Natural killer cell (primary cell): ENCODE results near the gene NXN. TPM values are rescaled to one million over a fixed set of nuclear protein-coding genes. Genes with fewer than 3 reads are reported as not detected.

Source experiments
- ATAC-seq, 3 donors: fragments of 150-1000 bp in 2 of 3; fragments of 200-7000 bp in 1 of 3; cut with Tn5 transposase; 1 replicate in 1 of 3; 2 replicates in 2 of 3; pipeline ENCODE4 v1.10.0; 2021; ENCODE audit warnings: mild to moderate bottlenecking in 2 of 3, moderate library complexity in 2 of 3
- DNase-seq, 2 donors: peaks; one replicate each; pipeline versions ENCODE4 v3.0.0 to v3.0.0-alpha.2; 2013 to 2021; ENCODE audit warnings: mixed read lengths in 1 of 2
- H3K27ac ChIP-seq: one replicate; pipeline ENCODE4 v1.5.1; 2013; ENCODE audit warnings: mild to moderate bottlenecking, low read length
- H3K27me3 ChIP-seq: one replicate; pipeline ENCODE4 v1.6.1; 2013; ENCODE audit warnings: low read length; ENCODE audit not compliant: control insufficient read depth, insufficient read depth
- H3K36me3 ChIP-seq: one replicate; pipeline ENCODE4 v1.6.1; 2013; ENCODE audit warnings: low read length; ENCODE audit not compliant: control insufficient read depth, insufficient read depth
- H3K4me1 ChIP-seq: one replicate; pipeline ENCODE4 v1.6.1; 2013; ENCODE audit warnings: low read length; ENCODE audit not compliant: control insufficient read depth, insufficient read depth
- H3K4me3 ChIP-seq: one replicate; pipeline ENCODE4 v1.5.1; 2013; ENCODE audit warnings: low read length
- H3K9me3 ChIP-seq: one replicate; pipeline ENCODE4 v1.6.1; 2013; ENCODE audit warnings: low read length; ENCODE audit not compliant: control insufficient read depth, insufficient read depth
- H3K27ac Mint-ChIP-seq, 2 donors: one replicate each; pipeline ENCODE4 v1.8.0; 2022; ENCODE audit warnings: mild to moderate bottlenecking in 2 of 2, mixed read lengths in 2 of 2, moderate library complexity in 1 of 2
- H3K27me3 Mint-ChIP-seq, 2 donors: one replicate each; pipeline ENCODE4 v1.8.0; 2022; ENCODE audit warnings: low read depth in 2 of 2, mixed read lengths in 2 of 2
- H3K36me3 Mint-ChIP-seq: one replicate; pipeline ENCODE4 v1.8.0; 2022; ENCODE audit warnings: mixed read lengths
- H3K4me1 Mint-ChIP-seq, 2 donors: one replicate each; pipeline ENCODE4 v1.8.0; 2022; ENCODE audit warnings: mixed read lengths in 2 of 2
- H3K4me3 Mint-ChIP-seq: one replicate; pipeline ENCODE4 v1.8.0; 2022; ENCODE audit warnings: mild to moderate bottlenecking, moderate library complexity, mixed read lengths
- H3K9me3 Mint-ChIP-seq, 2 donors: one replicate each; pipeline ENCODE4 v1.8.0; 2022; ENCODE audit warnings: mixed read lengths in 2 of 2
- WGBS: methylation state at CpG from one replicate; pipeline ENCODE4 v1.1.7; 2013; ENCODE audit warnings: missing lambda C conversion rate; ENCODE audit not compliant: insufficient coverage; 5-methylcytosine and 5-hydroxymethylcytosine counted together
- intact Hi-C: fragments of 100-400 bp; cut with micrococcal nuclease; formaldehyde crosslinking; loops from one replicate; pipeline ENCODE4 v1.14.2; 2022
- total RNA-seq, 4 donors: library from RNA; stranded (reverse); fragments of 120-200 nt in 1 of 4; gene quantifications; one replicate each; pipeline versions ENCODE4 v1.2.3 to v1.2.4, GENCODE V29; 2013 to 2022
- TF ChIP-seq, protein P1 (sequence below): fragments of 200-600 bp; IDR thresholded peaks from one replicate; pipeline ENCODE4 v1.8.0; 2022; ENCODE audit warnings: antibody characterized with exemption

The NXN gene
- total RNA-seq, 3 donors from 2014 or later (not counting 1 experiment from before 2014, with no cell fraction given), result 0.14 to 0.55 TPM; not detected in 1

DNA sequence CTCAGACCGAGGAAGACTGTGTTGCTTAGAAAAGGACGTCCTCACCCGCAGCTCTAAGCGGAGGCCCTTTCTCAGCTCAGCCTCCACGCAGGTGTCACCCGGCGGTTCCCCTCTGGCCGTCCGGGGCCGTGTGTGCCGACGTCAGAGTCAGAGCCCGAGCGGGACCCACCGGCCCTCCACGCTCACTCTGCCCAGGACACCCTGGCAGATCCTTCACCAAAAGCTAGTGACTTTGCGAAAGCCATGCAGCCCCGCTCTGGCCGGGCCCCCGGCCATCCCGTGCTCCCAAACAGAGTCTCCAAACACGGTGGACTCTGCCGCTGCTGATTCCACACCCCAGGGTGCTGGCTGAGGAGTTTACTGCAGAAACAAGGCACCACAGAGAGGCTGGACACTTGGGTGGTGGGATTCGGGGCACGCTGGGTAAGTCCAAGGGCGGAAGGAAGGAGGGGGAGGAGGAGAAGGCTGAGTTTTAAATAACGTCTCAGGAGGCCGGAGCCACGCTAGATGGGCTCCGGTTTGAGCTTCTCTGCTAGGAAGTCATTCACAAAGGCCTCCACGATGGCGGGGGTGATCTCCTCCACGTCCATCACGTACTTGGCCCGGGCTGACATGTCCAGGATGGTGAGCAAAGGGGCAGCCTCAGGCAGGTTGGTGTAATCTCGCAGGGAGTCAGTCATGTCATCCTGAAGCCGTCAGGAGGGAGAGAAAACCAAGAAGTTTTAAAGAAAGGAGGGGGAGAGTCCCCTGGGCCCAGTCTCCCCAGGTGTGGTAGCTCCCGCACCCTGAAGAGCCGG is 178.9 kb downstream of the NXN start:
- no peaks in the 10 kb centered on the region for H3K27me3 ChIP-seq
- H3K4me1 ChIP-seq, result no peaks in the 10 kb centered on the region
- H3K4me3 ChIP-seq, result no peak overlapping the region
- no peak for ATAC-seq
- H3K27ac ChIP-seq, result no peak overlapping the region
- Mint-ChIP-seq H3K9me3 (no peaks in the 10 kb centered on the region), H3K4me1 (no peaks in the 10 kb centered on the region), H3K27ac (no peak overlapping the region), H3K36me3 (no peaks in the 10 kb centered on the region), H3K4me3 (no peak overlapping the region), H3K27me3 (no peaks in the 10 kb centered on the region)
- no peaks in the 10 kb centered on the region for H3K9me3 ChIP-seq
- intact Hi-C loops, result no loop called here
- DNase-seq, result no peak
- H3K36me3 ChIP-seq, result no peaks in the 10 kb centered on the region
- TF ChIP-seq, protein P1, sequence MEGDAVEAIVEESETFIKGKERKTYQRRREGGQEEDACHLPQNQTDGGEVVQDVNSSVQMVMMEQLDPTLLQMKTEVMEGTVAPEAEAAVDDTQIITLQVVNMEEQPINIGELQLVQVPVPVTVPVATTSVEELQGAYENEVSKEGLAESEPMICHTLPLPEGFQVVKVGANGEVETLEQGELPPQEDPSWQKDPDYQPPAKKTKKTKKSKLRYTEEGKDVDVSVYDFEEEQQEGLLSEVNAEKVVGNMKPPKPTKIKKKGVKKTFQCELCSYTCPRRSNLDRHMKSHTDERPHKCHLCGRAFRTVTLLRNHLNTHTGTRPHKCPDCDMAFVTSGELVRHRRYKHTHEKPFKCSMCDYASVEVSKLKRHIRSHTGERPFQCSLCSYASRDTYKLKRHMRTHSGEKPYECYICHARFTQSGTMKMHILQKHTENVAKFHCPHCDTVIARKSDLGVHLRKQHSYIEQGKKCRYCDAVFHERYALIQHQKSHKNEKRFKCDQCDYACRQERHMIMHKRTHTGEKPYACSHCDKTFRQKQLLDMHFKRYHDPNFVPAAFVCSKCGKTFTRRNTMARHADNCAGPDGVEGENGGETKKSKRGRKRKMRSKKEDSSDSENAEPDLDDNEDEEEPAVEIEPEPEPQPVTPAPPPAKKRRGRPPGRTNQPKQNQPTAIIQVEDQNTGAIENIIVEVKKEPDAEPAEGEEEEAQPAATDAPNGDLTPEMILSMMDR, result no peak
- WGBS, result 89% methylated on average over 39 of the region's 39 CpGs

GRCh38 chr17:799261-799660 is 180.3 kb downstream of the NXN start:
- Histone ChIP-seq H3K4me3 (no peak overlapping the region), H3K4me1 (peaks cover 6% of the 10 kb centered on the region), H3K27me3 (no peaks in the 10 kb centered on the region), H3K9me3 (no peaks in the 10 kb centered on the region), H3K36me3 (no peaks in the 10 kb centered on the region), H3K27ac (no peak overlapping the region)
- DNase-seq (no peak), ATAC-seq (no peak)
- WGBS, result 96% methylated on average over 11 of the region's 11 CpGs
- H3K36me3 Mint-ChIP-seq, result no peaks in the 10 kb centered on the region
- H3K27me3 Mint-ChIP-seq, result no peaks in the 10 kb centered on the region
- TF ChIP-seq, protein P1, result no peak
- H3K4me3 Mint-ChIP-seq, result no peak overlapping the region
- H3K9me3 Mint-ChIP-seq, result no peaks in the 10 kb centered on the region
- no peak overlapping the region for H3K27ac Mint-ChIP-seq
- peaks cover 5 to 6% of the 10 kb centered on the region in 2 donors for H3K4me1 Mint-ChIP-seq
- intact Hi-C loops, result no loop called here

DNA sequence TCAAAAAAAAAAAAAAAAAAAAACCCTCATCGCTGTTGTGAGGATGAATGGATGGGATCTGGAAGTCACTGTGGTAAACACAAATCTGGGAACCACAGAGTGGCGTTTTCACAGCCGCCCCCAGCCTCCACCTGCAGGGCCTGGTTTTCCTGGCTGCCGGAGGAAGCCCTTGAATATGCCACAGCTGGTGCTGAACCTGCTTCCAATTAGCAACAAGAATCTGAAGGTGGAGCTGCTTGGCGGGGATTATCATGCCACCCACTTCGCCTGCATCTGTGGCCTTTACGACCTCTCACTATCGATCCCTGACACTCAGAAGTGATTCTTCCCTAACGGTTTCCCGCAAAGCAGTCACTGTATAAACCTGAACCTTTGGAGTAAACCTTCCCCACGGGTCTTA is 181.3 kb downstream of the NXN start:
- Histone ChIP-seq H3K9me3 (no peaks in the 10 kb centered on the region), H3K27me3 (no peaks in the 10 kb centered on the region), H3K36me3 (no peaks in the 10 kb centered on the region), H3K4me1 (peaks cover 6% of the 10 kb centered on the region), H3K4me3 (no peak overlapping the region), H3K27ac (no peak overlapping the region)
- H3K36me3 Mint-ChIP-seq, result no peaks in the 10 kb centered on the region
- DNase-seq (no peak), ATAC-seq (no peak)
- H3K9me3 Mint-ChIP-seq, result no peaks in the 10 kb centered on the region
- TF ChIP-seq, protein P1, result no peak
- H3K27ac Mint-ChIP-seq, result no peak overlapping the region
- whole genome bisulfite sequencing, result 78% methylated on average over 10 of the region's 11 CpGs
- no peaks in the 10 kb centered on the region for H3K27me3 Mint-ChIP-seq
- intact Hi-C loops, result no loop called here
- peaks cover 5 to 6% of the 10 kb centered on the region in 2 donors for H3K4me1 Mint-ChIP-seq
- H3K4me3 Mint-ChIP-seq, result no peak overlapping the region
